PC-9 (cell line): Measurements from ENCODE around the gene CCL27. TPM values are rescaled to one million over a fixed set of nuclear protein-coding genes. Genes with fewer than 3 reads are reported as not detected.

Experiments used
- BruUV-seq: library from RNA; stranded (reverse); fragments of 400-500 nt; replicated peaks from 2 replicates; lab custom pipeline; 2021; lab: Mats Ljungman, UMichigan
- CTCF ChIA-PET: fragments of 300-600 bp; sonication (Branson Sonifier 250); formaldehyde crosslinking; loops from one replicate; lab custom pipeline; 2022; ENCODE audit warnings: antibody characterized with exemption; lab: Charles Lee
- POLR2A ChIA-PET: fragments of 300-600 bp; sonication (Branson Sonifier 250); formaldehyde crosslinking; loops from one replicate; lab custom pipeline; 2022; ENCODE audit warnings: antibody characterized with exemption; ENCODE audit not compliant: unreplicated experiment; lab: Charles Lee
- DNase-seq, 2 experiments: peaks; one replicate each; pipeline versions ENCODE4 v3.0.0 to v3.0.0-alpha.2; 2015 to 2022; ENCODE audit warnings: mixed read lengths in 1 of 2
- H2AFZ ChIP-seq: fragments of 200-600 bp; sonication (generic); 2 replicates; pipeline ENCODE4 v1.8.1; 2017; ENCODE audit warnings: antibody characterized with exemption
- H3F3A ChIP-seq: fragments of 200-600 bp; sonication (generic); 2 replicates; pipeline ENCODE4 v1.8.1; 2017; ENCODE audit warnings: antibody characterized with exemption, mild to moderate bottlenecking, low read depth; ENCODE audit not compliant: insufficient read depth
- H3K27ac ChIP-seq: fragments of 200-600 bp; sonication (generic); 2 replicates; pipeline ENCODE4 v1.6.1; 2016; ENCODE audit warnings: mixed run types
- H3K27me3 ChIP-seq: fragments of 200-600 bp; sonication (generic); 2 replicates; pipeline ENCODE4 v1.6.1; 2016; ENCODE audit warnings: low read depth, mixed run types; ENCODE audit not compliant: insufficient read depth
- H3K36me3 ChIP-seq: fragments of 200-600 bp; sonication (generic); 2 replicates; pipeline ENCODE4 v1.6.1; 2016; ENCODE audit warnings: low read depth, mixed run types
- H3K4me1 ChIP-seq: fragments of 200-600 bp; sonication (generic); replicated peaks from 2 replicates; pipeline ENCODE4 v1.6.1; 2016; ENCODE audit warnings: mixed run types; ENCODE audit not compliant: insufficient read depth
- H3K4me2 ChIP-seq: fragments of 200-600 bp; sonication (generic); 2 replicates; pipeline ENCODE4 v1.6.1; 2017; ENCODE audit warnings: mixed run types
- H3K4me3 ChIP-seq: fragments of 200-600 bp; sonication (generic); 2 replicates; pipeline ENCODE4 v1.6.1; 2016; ENCODE audit warnings: mixed run types
- H3K79me2 ChIP-seq: fragments of 200-600 bp; sonication (generic); 2 replicates; pipeline ENCODE4 v1.6.1; 2017; ENCODE audit warnings: low read depth, mixed run types
- H3K9me2 ChIP-seq: fragments of 200-600 bp; sonication (generic); 2 replicates; pipeline ENCODE4 v1.8.1; 2017; ENCODE audit warnings: mild to moderate bottlenecking; ENCODE audit not compliant: insufficient read depth
- H3K9me3 ChIP-seq: fragments of 200-600 bp; sonication (generic); 2 replicates; pipeline ENCODE4 v1.8.1; 2016; ENCODE audit warnings: low read depth; ENCODE audit not compliant: insufficient read depth
- H4K20me1 ChIP-seq: fragments of 200-600 bp; sonication (generic); 2 replicates; pipeline ENCODE4 v1.8.1; 2017; ENCODE audit not compliant: insufficient read depth
- EZH2 ChIP-seq: fragments of 200-600 bp; sonication (generic); IDR thresholded peaks from 2 replicates; pipeline ENCODE4 v1.8.0; 2017; ENCODE audit warnings: antibody characterized with exemption, low read depth
- intact Hi-C: fragments of 100-400 bp; cut with micrococcal nuclease; formaldehyde crosslinking; loops from one replicate; pipeline ENCODE4 v1.10.0; 2022; ENCODE audit not compliant: unreplicated experiment
- total RNA-seq: library from RNA; stranded (reverse); gene quantifications from 2 replicates; pipeline ENCODE4 v1.2.3, GENCODE V29; 2021
- TF ChIP-seq, protein P1 (sequence below): fragments of 200-600 bp; sonication (generic); conservative IDR thresholded peaks from 2 replicates; pipeline ENCODE4 v1.6.1; 2017; ENCODE audit warnings: mixed run types, antibody characterized with exemption, mild to moderate bottlenecking, moderate library complexity

The CCL27 gene
- total RNA-seq, 1 experiment from 2014 or later = 0.44 TPM

DNA sequence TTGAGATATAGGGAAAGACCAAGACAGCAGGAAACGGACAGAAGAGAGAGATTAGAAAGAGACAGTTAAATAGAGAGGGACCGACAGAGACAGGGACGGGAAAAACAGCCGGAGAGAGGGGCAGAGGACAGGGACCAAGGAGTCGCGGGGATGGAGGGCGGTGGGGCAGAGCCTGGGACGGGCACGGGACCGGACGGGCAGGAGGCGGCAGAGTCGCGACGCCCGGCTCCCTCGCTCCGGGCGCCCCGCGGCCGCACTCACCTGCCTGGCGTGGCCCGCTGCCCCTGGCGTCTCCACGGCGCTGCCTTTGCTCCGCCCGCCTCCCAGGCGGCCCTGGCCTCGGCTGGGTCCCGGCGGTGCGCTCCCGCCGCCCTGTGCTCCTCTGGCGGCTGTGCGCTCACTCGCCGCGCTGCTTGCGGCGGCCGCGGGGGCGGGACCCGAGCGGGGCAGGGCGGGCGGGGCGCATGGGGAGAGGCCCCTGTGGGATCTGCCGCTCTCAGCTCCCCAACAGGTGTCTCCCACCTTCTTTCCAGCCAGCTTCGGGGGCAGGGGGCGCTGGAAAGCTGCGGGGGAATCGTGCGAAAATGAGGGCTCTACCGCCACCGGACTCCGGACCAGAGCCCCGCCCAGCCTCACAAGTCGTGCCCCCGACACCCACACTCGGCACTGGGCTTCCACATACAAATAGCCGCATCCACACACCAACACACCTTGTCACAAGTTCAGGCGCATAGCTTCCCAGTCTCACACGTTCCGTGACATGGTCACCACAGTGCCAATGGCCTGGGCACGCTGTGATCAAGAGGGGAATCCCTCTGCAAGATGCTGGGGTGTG, 33.6 kb downstream of the CCL27 start, which contains the start of gene ARID3C:
ARID3C (minus strand) TSS at position 411 of the 835 bp plus-strand sequence. CDS start 1,052 bp downstream, outside the sequence.
- POLR2A ChIA-PET = no interaction called here
- no peaks in the 10 kb centered on the region; the same call in 1 of the 2 replicates for H3F3A ChIP-seq
- CTCF ChIA-PET = interaction anchor here (0.6 kb wide), 1 partner anchor 225 kb away, joined by 3 read pairs; no protein-coding TSS in a partner anchor
- H3K27me3 ChIP-seq = peaks cover 50% of the 10 kb centered on the region
- no peak within 1 kb of the TSS for H3K4me3 ChIP-seq
- no peaks in the 10 kb centered on the region for H3K79me2 ChIP-seq
- H3K36me3 ChIP-seq = no peaks in the 10 kb centered on the region
- H3K9me3 ChIP-seq = no peaks in the 10 kb centered on the region
- no peak within 1 kb of the TSS for H2AFZ ChIP-seq
- H3K27ac ChIP-seq = no peak within 1 kb of the TSS
- H3K4me1 ChIP-seq = no peaks in the 10 kb centered on the region
- DNase-seq = peak in 1 of 2 experiments; percentile 29
- intact Hi-C loops = no loop called here
- TF ChIP-seq EZH2 = no peak
- TF ChIP-seq, protein P1, sequence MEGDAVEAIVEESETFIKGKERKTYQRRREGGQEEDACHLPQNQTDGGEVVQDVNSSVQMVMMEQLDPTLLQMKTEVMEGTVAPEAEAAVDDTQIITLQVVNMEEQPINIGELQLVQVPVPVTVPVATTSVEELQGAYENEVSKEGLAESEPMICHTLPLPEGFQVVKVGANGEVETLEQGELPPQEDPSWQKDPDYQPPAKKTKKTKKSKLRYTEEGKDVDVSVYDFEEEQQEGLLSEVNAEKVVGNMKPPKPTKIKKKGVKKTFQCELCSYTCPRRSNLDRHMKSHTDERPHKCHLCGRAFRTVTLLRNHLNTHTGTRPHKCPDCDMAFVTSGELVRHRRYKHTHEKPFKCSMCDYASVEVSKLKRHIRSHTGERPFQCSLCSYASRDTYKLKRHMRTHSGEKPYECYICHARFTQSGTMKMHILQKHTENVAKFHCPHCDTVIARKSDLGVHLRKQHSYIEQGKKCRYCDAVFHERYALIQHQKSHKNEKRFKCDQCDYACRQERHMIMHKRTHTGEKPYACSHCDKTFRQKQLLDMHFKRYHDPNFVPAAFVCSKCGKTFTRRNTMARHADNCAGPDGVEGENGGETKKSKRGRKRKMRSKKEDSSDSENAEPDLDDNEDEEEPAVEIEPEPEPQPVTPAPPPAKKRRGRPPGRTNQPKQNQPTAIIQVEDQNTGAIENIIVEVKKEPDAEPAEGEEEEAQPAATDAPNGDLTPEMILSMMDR = no peak
- no peak within 1 kb of the TSS for H3K4me2 ChIP-seq
- BruUV-seq = no TSS peak
- H4K20me1 ChIP-seq = no peaks in the 10 kb centered on the region
- no peaks in the 10 kb centered on the region for H3K9me2 ChIP-seq

DNA sequence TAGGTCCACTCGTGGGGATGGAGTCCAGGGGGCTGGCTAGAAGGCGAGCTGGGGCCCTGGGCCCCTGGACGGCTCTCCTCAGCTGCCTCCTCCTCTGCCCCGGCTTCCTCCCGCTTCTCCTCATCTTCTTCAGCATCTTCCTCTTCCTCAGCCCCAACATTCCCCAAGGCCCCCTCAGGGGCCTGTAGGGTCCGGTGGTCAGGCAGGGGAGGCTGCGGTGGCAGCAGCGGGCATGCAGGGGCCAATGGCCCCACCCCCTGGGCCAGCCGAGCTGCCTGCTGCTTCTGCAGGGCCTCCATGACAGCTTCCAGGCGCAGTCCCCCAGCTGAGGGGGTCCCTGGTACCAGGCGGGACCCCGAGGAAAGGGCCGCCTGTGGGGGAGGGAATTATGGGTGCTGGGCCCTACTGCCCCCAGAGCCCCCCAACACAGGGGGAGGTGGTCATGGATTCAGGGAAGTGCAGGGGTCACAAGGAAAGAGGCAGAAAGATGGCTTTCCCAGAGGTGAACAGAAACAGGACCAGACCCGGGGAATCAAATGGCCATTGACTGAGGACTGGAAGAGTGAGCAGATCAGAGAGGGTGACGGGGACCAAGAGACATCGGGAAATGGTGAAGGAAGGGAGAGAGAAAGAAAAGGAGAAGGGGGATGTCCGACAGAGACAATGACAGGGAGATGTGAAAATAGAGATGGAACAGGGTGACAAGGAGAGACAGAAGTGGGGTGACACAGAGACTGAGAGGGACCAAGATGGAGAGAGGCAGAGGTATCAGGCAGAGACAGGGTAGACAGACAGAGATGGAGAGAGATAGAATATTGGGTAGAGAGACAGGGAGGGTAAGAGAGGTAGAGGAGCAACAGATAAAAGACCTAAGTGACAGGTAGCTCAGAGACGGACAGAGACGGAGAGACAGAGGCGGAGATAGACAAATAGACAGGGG, 34.5 kb downstream of the CCL27 start:
- Histone ChIP-seq H3K36me3 (no peaks in the 10 kb centered on the region), H3K9me2 (no peaks in the 10 kb centered on the region), H3K27ac (no peak overlapping the region), H3K4me2 (no peak overlapping the region), H3K4me3 (no peak overlapping the region), H2AFZ (no peak overlapping the region), H3K9me3 (no peaks in the 10 kb centered on the region), H3K4me1 (no peaks in the 10 kb centered on the region), H3K79me2 (no peaks in the 10 kb centered on the region), H3F3A (no peaks in the 10 kb centered on the region), H4K20me1 (no peaks in the 10 kb centered on the region), H3K27me3 (peaks cover 50% of the 10 kb centered on the region)
- intact Hi-C loops = no loop called here
- BruUV-seq = no TSS peak
- CTCF ChIA-PET = no interaction called here
- POLR2A ChIA-PET = no interaction called here
- TF ChIP-seq EZH2 = no peak
- TF ChIP-seq, protein P1 = no peak
- DNase-seq = no peak

DNA sequence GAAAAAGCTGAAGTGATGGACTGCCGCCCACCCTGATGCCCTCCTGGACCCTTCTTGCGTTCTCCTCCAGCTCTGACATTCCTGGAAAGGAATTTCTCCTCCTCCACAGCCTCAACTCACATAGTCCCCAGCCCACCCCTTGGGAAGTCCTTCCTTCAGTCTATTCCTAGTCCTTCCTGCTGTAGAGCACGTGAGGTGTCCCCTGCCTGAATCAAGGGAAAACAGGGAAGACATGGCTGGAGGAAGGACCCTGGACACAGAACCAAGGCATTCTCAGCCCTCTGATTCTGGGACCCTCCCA, 37.3 kb downstream of the CCL27 start:
- POLR2A ChIA-PET = no interaction called here
- intact Hi-C loops = no loop called here

More for the DNA sequence above, 37.3 kb downstream of the CCL27 start:
- Histone ChIP-seq H3F3A (no peaks in the 10 kb centered on the region), H4K20me1 (no peaks in the 10 kb centered on the region), H3K36me3 (no peaks in the 10 kb centered on the region), H3K9me2 (no peaks in the 10 kb centered on the region), H2AFZ (no peak overlapping the region), H3K4me2 (no peak overlapping the region), H3K4me3 (no peak overlapping the region), H3K27ac (no peak overlapping the region), H3K9me3 (no peaks in the 10 kb centered on the region), H3K4me1 (no peaks in the 10 kb centered on the region), H3K79me2 (no peaks in the 10 kb centered on the region), H3K27me3 (peaks cover 50% of the 10 kb centered on the region)
- BruUV-seq = no TSS peak
- CTCF ChIA-PET = no interaction called here
- TF ChIP-seq, protein P1 = no peak
- TF ChIP-seq EZH2 = no peak
- no peak for DNase-seq
